Esophagus muscularis mucosa (tissue), 3 donors: ENCODE measurements around the gene PSMB8.

Source experiments
- POLR2A ChIP-seq: fragments of 450-650 bp; IDR thresholded peaks from one replicate; pipeline ENCODE4 v1.6.1; 2017; ENCODE audit warnings: antibody characterized with exemption, moderate library complexity, mild to moderate bottlenecking, low read depth
- TF ChIP-seq, protein P1 (sequence below), 3 experiments: fragments of 200-600 bp in 2 of 3; fragments of 450-650 bp in 1 of 3; sonication (generic) in 2 of 3; IDR thresholded peaks; one replicate each; pipeline ENCODE4 v1.5.1; 2017 to 2019; ENCODE audit warnings: antibody characterized with exemption in 3 of 3, mild to moderate bottlenecking in 2 of 3, moderate library complexity in 1 of 3

DNA sequence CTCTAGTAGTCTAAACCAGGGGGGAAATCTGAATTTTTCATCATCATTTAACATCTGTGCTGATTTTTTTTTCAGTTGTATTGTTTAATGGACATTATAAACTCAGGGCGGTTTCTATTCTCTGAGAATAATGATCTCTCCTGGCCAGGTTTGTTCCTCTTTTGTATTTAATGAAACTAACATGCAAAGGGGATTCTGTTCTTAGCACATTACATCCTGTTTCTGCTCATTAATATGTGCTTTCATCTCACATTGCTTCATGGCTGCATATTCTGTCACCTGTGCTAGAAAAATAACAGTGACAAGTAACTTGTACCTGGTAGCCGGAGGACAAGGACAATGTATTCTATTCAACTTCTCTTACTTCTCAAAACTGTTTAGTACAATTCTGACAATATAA lies 27.9 kb downstream of the PSMB8 start:
- TF ChIP-seq POLR2A, result no peak
- TF ChIP-seq, protein P1, sequence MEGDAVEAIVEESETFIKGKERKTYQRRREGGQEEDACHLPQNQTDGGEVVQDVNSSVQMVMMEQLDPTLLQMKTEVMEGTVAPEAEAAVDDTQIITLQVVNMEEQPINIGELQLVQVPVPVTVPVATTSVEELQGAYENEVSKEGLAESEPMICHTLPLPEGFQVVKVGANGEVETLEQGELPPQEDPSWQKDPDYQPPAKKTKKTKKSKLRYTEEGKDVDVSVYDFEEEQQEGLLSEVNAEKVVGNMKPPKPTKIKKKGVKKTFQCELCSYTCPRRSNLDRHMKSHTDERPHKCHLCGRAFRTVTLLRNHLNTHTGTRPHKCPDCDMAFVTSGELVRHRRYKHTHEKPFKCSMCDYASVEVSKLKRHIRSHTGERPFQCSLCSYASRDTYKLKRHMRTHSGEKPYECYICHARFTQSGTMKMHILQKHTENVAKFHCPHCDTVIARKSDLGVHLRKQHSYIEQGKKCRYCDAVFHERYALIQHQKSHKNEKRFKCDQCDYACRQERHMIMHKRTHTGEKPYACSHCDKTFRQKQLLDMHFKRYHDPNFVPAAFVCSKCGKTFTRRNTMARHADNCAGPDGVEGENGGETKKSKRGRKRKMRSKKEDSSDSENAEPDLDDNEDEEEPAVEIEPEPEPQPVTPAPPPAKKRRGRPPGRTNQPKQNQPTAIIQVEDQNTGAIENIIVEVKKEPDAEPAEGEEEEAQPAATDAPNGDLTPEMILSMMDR (IDR thresholded peaks at IDR 0.05), result no peak
